Measurements from ENCODE around the gene SUSD3. TPM values are rescaled to one million over a fixed set of nuclear protein-coding genes. Genes with fewer than 3 reads are reported as not detected.
A peak's percentile ranks its signal among the peaks of the same experiment; 100 is the strongest.

SUSD3 gene
- total RNA-seq, 2 experiments from 2014 or later, result 81.1 to 85.8 TPM

GRCh38 chr9:93085676-93086075 is 27.2 kb downstream of the SUSD3 start:
- Mint-ChIP-seq H3K36me3 (ENCODE audit: low read depth) (peaks cover 79% of the 10 kb centered on the region), H3K9me3 (peaks cover 14% of the 10 kb centered on the region), H3K27ac (peak overlapping the region; percentile 72), H3K4me3 (no peak overlapping the region), H3K4me1 (peaks cover 55% of the 10 kb centered on the region), H3K27me3 (no peaks in the 10 kb centered on the region)
- POLR2A ChIA-PET, result no interaction called here
- CTCF ChIA-PET, result interaction anchor here (1.1 to 1.3 kb wide), 3 partner anchors 10 to 24 kb away, joined by 3 read pairs; partner anchors contain the start of gene CARD19
- no peak for DNase-seq

- peak overlapping the region; percentile 57 for H3K27ac Mint-ChIP-seq
- CTCF ChIA-PET, result interaction anchor here (0.6 to 1.3 kb wide), 2 partner anchors 21 to 175 kb away, joined by 3 read pairs; no protein-coding TSS in a partner anchor
- no peak overlapping the region for H3K4me3 Mint-ChIP-seq
- H3K27me3 Mint-ChIP-seq, result no peaks in the 10 kb centered on the region
- POLR2A ChIA-PET, result no interaction called here
- peaks cover 56% of the 10 kb centered on the region for H3K4me1 Mint-ChIP-seq
- H3K9me3 Mint-ChIP-seq, result peaks cover 20% of the 10 kb centered on the region
- H3K36me3 Mint-ChIP-seq (ENCODE audit: low read depth), result peaks cover 78% of the 10 kb centered on the region
- DNase-seq, result no peak
Measured at GRCh38 chr9:93086447-93087224, 28.1 kb downstream of the SUSD3 start.

GRCh38 chr9:93087971-93088655 is 29.6 kb downstream of the SUSD3 start:
- peaks cover 27% of the 10 kb centered on the region for H3K9me3 Mint-ChIP-seq
- H3K4me1 Mint-ChIP-seq, result peaks cover 58% of the 10 kb centered on the region
- peaks cover 82% of the 10 kb centered on the region for H3K36me3 Mint-ChIP-seq (ENCODE audit: low read depth)
- CTCF ChIA-PET, result interaction anchor here (0.7 to 1.9 kb wide), 3 partner anchors 20 to 32 kb away, joined by 3 to 5 read pairs (median 4); no protein-coding TSS in a partner anchor
- POLR2A ChIA-PET, result no interaction called here
- H3K27ac Mint-ChIP-seq, result no peak overlapping the region
- H3K27me3 Mint-ChIP-seq, result no peaks in the 10 kb centered on the region
- no peak overlapping the region for H3K4me3 Mint-ChIP-seq
- no peak for DNase-seq

GRCh38 chr9:93088656-93089015 is 30.1 kb downstream of the SUSD3 start:
- peaks cover 27% of the 10 kb centered on the region for H3K9me3 Mint-ChIP-seq
- no peak overlapping the region for H3K4me3 Mint-ChIP-seq
- H3K4me1 Mint-ChIP-seq, result peaks cover 58% of the 10 kb centered on the region
- ChIA-PET POLR2A (no interaction called here), CTCF (interaction anchor here (0.7 to 1.9 kb wide), 2 partner anchors 21 to 31 kb away, joined by 4 to 5 read pairs; no protein-coding TSS in a partner anchor)
- peak overlapping the region; percentile 21 for H3K27ac Mint-ChIP-seq
- peaks cover 78% of the 10 kb centered on the region for H3K36me3 Mint-ChIP-seq (ENCODE audit: low read depth)
- DNase-seq, result no peak
- H3K27me3 Mint-ChIP-seq, result no peaks in the 10 kb centered on the region

- peak overlapping the region; percentile 21 for H3K27ac Mint-ChIP-seq
- H3K4me3 Mint-ChIP-seq, result no peak overlapping the region
- ChIA-PET CTCF (interaction anchor here (0.7 to 1.9 kb wide), 2 partner anchors 21 to 31 kb away, joined by 4 to 5 read pairs; no protein-coding TSS in a partner anchor), POLR2A (no interaction called here)
- H3K36me3 Mint-ChIP-seq (ENCODE audit: low read depth), result peaks cover 74% of the 10 kb centered on the region
- peaks cover 58% of the 10 kb centered on the region for H3K4me1 Mint-ChIP-seq
- H3K9me3 Mint-ChIP-seq, result peaks cover 27% of the 10 kb centered on the region
- no peak for DNase-seq
- H3K27me3 Mint-ChIP-seq, result no peaks in the 10 kb centered on the region
Measured at GRCh38 chr9:93089024-93089423, 30.5 kb downstream of the SUSD3 start.

GRCh38 chr9:93089481-93089991 is 31.0 kb downstream of the SUSD3 start:
- Mint-ChIP-seq H3K9me3 (peaks cover 27% of the 10 kb centered on the region), H3K36me3 (ENCODE audit: low read depth) (peaks cover 69% of the 10 kb centered on the region), H3K27ac (peak overlapping the region; percentile 21), H3K27me3 (no peaks in the 10 kb centered on the region), H3K4me1 (peaks cover 62% of the 10 kb centered on the region), H3K4me3 (no peak overlapping the region)
- CTCF ChIA-PET, result interaction anchor here (1.9 kb wide), 1 partner anchor 22 kb away, joined by 5 read pairs; no protein-coding TSS in a partner anchor
- no peak for DNase-seq
- POLR2A ChIA-PET, result interaction anchor here (0.6 kb wide), 1 partner anchor 32 kb away, joined by 3 read pairs; no protein-coding TSS in a partner anchor

GRCh38 chr9:93090091-93090655 is 31.7 kb downstream of the SUSD3 start:
- H3K4me1 Mint-ChIP-seq, result peaks cover 69% of the 10 kb centered on the region
- CTCF ChIA-PET, result interaction anchor here (1.9 kb wide), 1 partner anchor 23 kb away, joined by 5 read pairs; no protein-coding TSS in a partner anchor
- DNase-seq, result no peak
- no peak overlapping the region for H3K4me3 Mint-ChIP-seq
- H3K27ac Mint-ChIP-seq, result peak overlapping the region; percentile 58
- POLR2A ChIA-PET, result interaction anchor here (0.6 kb wide), 1 partner anchor 31 kb away, joined by 3 read pairs; no protein-coding TSS in a partner anchor
- H3K9me3 Mint-ChIP-seq, result peaks cover 27% of the 10 kb centered on the region
- peaks cover 64% of the 10 kb centered on the region for H3K36me3 Mint-ChIP-seq (ENCODE audit: low read depth)
- H3K27me3 Mint-ChIP-seq, result no peaks in the 10 kb centered on the region

- POLR2A ChIA-PET, result no interaction called here
- CTCF ChIA-PET, result interaction anchor here (0.6 to 1.3 kb wide), 2 partner anchors 26 to 134 kb away, joined by 3 to 6 read pairs; no protein-coding TSS in a partner anchor
- peaks cover 25% of the 10 kb centered on the region for H3K9me3 Mint-ChIP-seq
- peaks cover 68% of the 10 kb centered on the region for H3K4me1 Mint-ChIP-seq
- peak overlapping the region; percentile 15 for H3K27ac Mint-ChIP-seq
- no peak for DNase-seq
- no peaks in the 10 kb centered on the region for H3K27me3 Mint-ChIP-seq
- H3K4me3 Mint-ChIP-seq, result no peak overlapping the region
- peaks cover 56% of the 10 kb centered on the region for H3K36me3 Mint-ChIP-seq (ENCODE audit: low read depth)
Measured at GRCh38 chr9:93091056-93091452, 32.6 kb downstream of the SUSD3 start.

GRCh38 chr9:93091453-93092081 is 33.1 kb downstream of the SUSD3 start:
- Mint-ChIP-seq H3K4me3 (no peak overlapping the region), H3K4me1 (peaks cover 66% of the 10 kb centered on the region), H3K27ac (peak overlapping the region; percentile 98), H3K9me3 (peaks cover 23% of the 10 kb centered on the region), H3K27me3 (no peaks in the 10 kb centered on the region), H3K36me3 (ENCODE audit: low read depth) (peaks cover 54% of the 10 kb centered on the region)
- ChIA-PET POLR2A (no interaction called here), CTCF (interaction anchor here (0.6 to 2.7 kb wide), 3 partner anchors 27 to 135 kb away, joined by 3 to 8 read pairs (median 6); no protein-coding TSS in a partner anchor)
- DNase-seq, result peak; percentile 35

- peaks cover 21% of the 10 kb centered on the region for H3K9me3 Mint-ChIP-seq
- H3K27me3 Mint-ChIP-seq, result no peaks in the 10 kb centered on the region
- peaks cover 48% of the 10 kb centered on the region for H3K36me3 Mint-ChIP-seq (ENCODE audit: low read depth)
- no peak for DNase-seq
- ChIA-PET POLR2A (no interaction called here), CTCF (interaction anchor here (1.3 to 2.7 kb wide), 2 partner anchors 28 to 89 kb away, joined by 6 to 8 read pairs; no protein-coding TSS in a partner anchor)
- H3K27ac Mint-ChIP-seq, result peak overlapping the region; percentile 98
- H3K4me1 Mint-ChIP-seq, result peaks cover 69% of the 10 kb centered on the region
- H3K4me3 Mint-ChIP-seq, result no peak overlapping the region
Measured at GRCh38 chr9:93092251-93092991, 33.9 kb downstream of the SUSD3 start.

- Mint-ChIP-seq H3K36me3 (ENCODE audit: low read depth) (peaks cover 41% of the 10 kb centered on the region), H3K4me1 (peaks cover 78% of the 10 kb centered on the region), H3K4me3 (no peak overlapping the region), H3K9me3 (peaks cover 21% of the 10 kb centered on the region), H3K27me3 (no peaks in the 10 kb centered on the region), H3K27ac (peak overlapping the region; percentile 98)
- ChIA-PET POLR2A (no interaction called here), CTCF (interaction anchor here (2.7 kb wide), 1 partner anchor 90 kb away, joined by 8 read pairs; no protein-coding TSS in a partner anchor)
- no peak for DNase-seq
Measured at GRCh38 chr9:93093127-93093876, 34.8 kb downstream of the SUSD3 start.

Data from activated CD4-positive, alpha-beta T cell treated with anti-CD3 and anti-CD28 coated beads, Interleukin-2, amount 10 ng/mL, durations not matched to agents 7 days and 5 days (primary cell).